HepG2 (cell line): ENCODE results near the gene CELSR3. TPM values are rescaled to one million over a fixed set of nuclear protein-coding genes. Genes with fewer than 3 reads are reported as not detected.

Source experiments
- ATF4 ChIP-seq, 2 experiments: fragments of 450-650 bp in 1 of 2; sonication (generic) in 1 of 2; formaldehyde crosslinking; IDR thresholded peaks; 2 replicates each; pipeline versions ENCODE4 v1.5.0 to v1.8.0; 2020 to 2022; ENCODE audit warnings: mild to moderate bottlenecking in 1 of 2, missing genetic modification reagents in 1 of 2
- ELF1 ChIP-seq: sonication (generic); formaldehyde crosslinking; IDR thresholded peaks from 2 replicates; pipeline ENCODE4 v1.4.0; 2020; ENCODE audit warnings: missing genetic modification reagents
- FOSL1 ChIP-seq: sonication (generic); formaldehyde crosslinking; IDR thresholded peaks from 2 replicates; pipeline ENCODE4 v1.9.0; 2021; ENCODE audit warnings: missing genetic modification reagents, borderline replicate concordance
- FOXC1 ChIP-seq: sonication (generic); formaldehyde crosslinking; IDR thresholded peaks from 2 replicates; pipeline ENCODE4 v1.8.0; 2022; ENCODE audit warnings: mild to moderate bottlenecking, missing genetic modification reagents, borderline replicate concordance
- GABPA ChIP-seq, 2 experiments: IDR thresholded peaks; 2 replicates each; pipeline ENCODE4 v1.6.1; 2011 to 2016; ENCODE audit warnings: low read depth in 2 of 2, low read length in 1 of 2, missing biosample characterization in 1 of 2, missing genetic modification characterization in 1 of 2
- IRF2 ChIP-seq: IDR thresholded peaks from 2 replicates; pipeline ENCODE4 v1.6.1; 2018; ENCODE audit warnings: missing genetic modification reagents, missing compliant biosample characterization
- MAZ ChIP-seq, 2 experiments: sonication (generic) in 1 of 2; formaldehyde crosslinking in 1 of 2; IDR thresholded peaks; 2 replicates each; pipeline versions ENCODE4 v1.5.0 to v1.6.1; 2012 to 2020; ENCODE audit warnings: low read depth in 2 of 2, mild to moderate bottlenecking in 2 of 2, borderline replicate concordance in 1 of 2, improper control_type of control experiment in 1 of 2, low read length in 1 of 2, missing genetic modification reagents in 1 of 2, moderate library complexity in 1 of 2
- NFIC ChIP-seq: IDR thresholded peaks from 2 replicates; pipeline ENCODE4 v1.6.1; 2012; ENCODE audit warnings: mild to moderate bottlenecking, low read length, inconsistent platforms
- NFYC ChIP-seq: IDR thresholded peaks from 2 replicates; pipeline ENCODE4 v1.6.1; 2016; ENCODE audit warnings: missing genetic modification reagents, missing compliant biosample characterization
- RORA ChIP-seq: sonication (generic); formaldehyde crosslinking; IDR thresholded peaks from 2 replicates; pipeline ENCODE4 v1.5.0; 2020; ENCODE audit warnings: mild to moderate bottlenecking, missing genetic modification reagents, moderate library complexity
- SYNCRIP ChIP-seq: fragments of 200-400 bp; formaldehyde crosslinking; IDR thresholded peaks from 2 replicates; pipeline ENCODE4 v1.6.1; 2018; ENCODE audit warnings: mild to moderate bottlenecking, low read depth, low read length; ENCODE audit not compliant: insufficient read depth
- U2AF2 ChIP-seq: fragments of 200-400 bp; formaldehyde crosslinking; IDR thresholded peaks from 2 replicates; pipeline ENCODE4 v1.6.1; 2017; ENCODE audit warnings: low read depth, mild to moderate bottlenecking, low read length
- ZBTB26 ChIP-seq: IDR thresholded peaks from 2 replicates; pipeline ENCODE4 v1.6.1; 2016; ENCODE audit warnings: missing compliant biosample characterization, missing genetic modification reagents, borderline replicate concordance
- ZC3H13 ChIP-seq: sonication (generic); formaldehyde crosslinking; IDR thresholded peaks from 2 replicates; pipeline ENCODE4 v1.8.1; 2023; ENCODE audit warnings: mild to moderate bottlenecking, missing genetic modification reagents, moderate library complexity
- ZFX ChIP-seq: sonication (generic); formaldehyde crosslinking; IDR thresholded peaks from 2 replicates; pipeline ENCODE4 v1.4.0; 2020; ENCODE audit warnings: mild to moderate bottlenecking, low read depth, missing genetic modification reagents, moderate library complexity
- ZNF230 ChIP-seq: sonication (generic); formaldehyde crosslinking; IDR thresholded peaks from 2 replicates; pipeline ENCODE4 v1.4.0; 2020; ENCODE audit warnings: mild to moderate bottlenecking, missing genetic modification reagents
- ZNF263 ChIP-seq: sonication (generic); formaldehyde crosslinking; IDR thresholded peaks from 2 replicates; pipeline ENCODE4 v1.4.0; 2020; ENCODE audit warnings: missing genetic modification reagents
- ZNF446 ChIP-seq: sonication (generic); formaldehyde crosslinking; IDR thresholded peaks from 2 replicates; pipeline ENCODE4 v1.5.0; 2020; ENCODE audit warnings: mild to moderate bottlenecking, missing genetic modification reagents
- ZNF512B ChIP-seq: sonication (generic); formaldehyde crosslinking; IDR thresholded peaks from 2 replicates; pipeline ENCODE4 v1.5.1; 2020; ENCODE audit warnings: missing genetic modification reagents, mild to moderate bottlenecking, borderline replicate concordance
- ZNF546 ChIP-seq: sonication (generic); formaldehyde crosslinking; conservative IDR thresholded peaks from 2 replicates; pipeline ENCODE4 v1.8.1; 2023; ENCODE audit warnings: mild to moderate bottlenecking, missing genetic modification reagents
- ZNF672 ChIP-seq: sonication (generic); formaldehyde crosslinking; IDR thresholded peaks from 2 replicates; pipeline ENCODE4 v1.8.1; 2022; ENCODE audit warnings: missing genetic modification reagents
- ZNF792 ChIP-seq: IDR thresholded peaks from 2 replicates; pipeline ENCODE4 v1.6.1; 2016
- ZSCAN12 ChIP-seq: sonication (generic); formaldehyde crosslinking; IDR thresholded peaks from 2 replicates; pipeline ENCODE4 v1.9.0; 2021; ENCODE audit warnings: mild to moderate bottlenecking, missing genetic modification reagents
- polyA plus RNA-seq, 8 experiments: library from polyadenylated mRNA; depleted of rRNA in 3 of 8; stranded (reverse) in 7 of 8; unstranded in 1 of 8; fragments of >200 nt; fragmentation: Illumina TruSeq in 4 of 8; extraction: Trizol in 4 of 8; gene quantifications; 2 replicates each; pipeline versions ENCODE4 v1.2.1 to v1.2.3, GENCODE V29; 2011 to 2016; ENCODE audit warnings: low read depth in 4 of 8, missing spikeins in 1 of 8, mixed read lengths in 1 of 8; ENCODE audit not compliant: insufficient read depth in 1 of 8
- total RNA-seq, 5 experiments: library from RNA; depleted of rRNA; stranded (reverse); fragments of >200 nt; fragmentation: Illumina TruSeq; extraction: Trizol; gene quantifications; 2 replicates each; pipeline ENCODE4 v1.2.3, GENCODE V29; 2016; ENCODE audit warnings: low read depth in 1 of 5
- TF ChIP-seq, protein P1 (sequence below): sonication (generic); formaldehyde crosslinking; IDR thresholded peaks from 2 replicates; pipeline ENCODE4 v1.4.0; 2020; ENCODE audit warnings: missing genetic modification reagents

The CELSR3 gene
- total and polyA plus RNA-seq, 2 of the 13 experiments (the other 11 are each of a cell fraction or from before 2014, with no cell fraction given) = 5.4 to 6.7 TPM

GRCh38 chr3:48661501-48662144 is 1.1 kb downstream of the CELSR3 start (continued):
- no peak for TF ChIP-seq SYNCRIP
- TF ChIP-seq ZBTB26 = peak; percentile 99
- TF ChIP-seq ZC3H13 = peak; percentile 100
- peak; percentile 71; the same call in 1 of the 2 replicates for TF ChIP-seq ZNF512B (CRISPR knock-in tag)
- TF ChIP-seq FOSL1 (CRISPR knock-in tag) = peak; percentile 97
- TF ChIP-seq ZFX = peak; percentile 59; the same call in 1 of the 2 replicates
- peak; percentile 100 for TF ChIP-seq ZSCAN12 (CRISPR knock-in tag)
- TF ChIP-seq U2AF2 = 0 out of 2 replicates have a peak, but pooled peaks have one; percentile 38
- TF ChIP-seq, protein P1, sequence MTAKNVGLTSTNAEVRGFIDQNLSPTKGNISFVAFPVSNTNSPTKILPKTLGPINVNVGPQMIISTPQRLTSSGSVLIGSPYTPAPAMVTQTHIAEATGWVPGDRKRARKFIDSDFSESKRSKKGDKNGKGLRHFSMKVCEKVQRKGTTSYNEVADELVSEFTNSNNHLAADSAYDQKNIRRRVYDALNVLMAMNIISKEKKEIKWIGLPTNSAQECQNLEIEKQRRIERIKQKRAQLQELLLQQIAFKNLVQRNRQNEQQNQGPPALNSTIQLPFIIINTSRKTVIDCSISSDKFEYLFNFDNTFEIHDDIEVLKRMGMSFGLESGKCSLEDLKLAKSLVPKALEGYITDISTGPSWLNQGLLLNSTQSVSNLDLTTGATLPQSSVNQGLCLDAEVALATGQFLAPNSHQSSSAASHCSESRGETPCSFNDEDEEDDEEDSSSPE (CRISPR knock-in tag) = peak; percentile 93
- no peak for TF ChIP-seq NFIC
- TF ChIP-seq GABPA (IDR thresholded peaks at IDR 0.05; ENCODE audit: low read depth, low read length) = no peak
- peak; percentile 78 for TF ChIP-seq GABPA (CRISPR knock-in tag; IDR thresholded peaks at IDR 0.05; ENCODE audit: low read depth)
- peak; percentile 88 for TF ChIP-seq ELF1 (CRISPR knock-in tag)
- TF ChIP-seq ZNF546 (CRISPR knock-in tag) = peak; percentile 100
- peak; percentile 100 for TF ChIP-seq FOXC1 (CRISPR knock-in tag)
- TF ChIP-seq NFYC (CRISPR knock-in tag) = peak; percentile 76
- TF ChIP-seq RORA (CRISPR knock-in tag) = peak; percentile 98; the same call in 1 of the 2 replicates
- TF ChIP-seq MAZ (IDR thresholded peaks at IDR 0.05; ENCODE audit: borderline replicate concordance, low read depth, low read length) = 0 out of 2 replicates have a peak, but pooled peaks have one; percentile 23
- peak; percentile 100 for TF ChIP-seq MAZ (CRISPR knock-in tag; IDR thresholded peaks at IDR 0.05; ENCODE audit: low read depth)
- peak; percentile 98 for TF ChIP-seq ZNF672 (CRISPR knock-in tag)
- TF ChIP-seq ATF4 (CRISPR knock-in tag; IDR thresholded peaks at IDR 0.05) = peak in 1 of 2 experiments; percentile 94; a peak in 2 of 4 replicates
- TF ChIP-seq IRF2 (CRISPR knock-in tag) = peak; percentile 100
- TF ChIP-seq ZNF792 (CRISPR knock-in tag) = peak; percentile 100
- TF ChIP-seq ZNF263 (CRISPR knock-in tag) = peak; percentile 97
- peak; percentile 100 for TF ChIP-seq ZNF230 (CRISPR knock-in tag)
- peak; percentile 100 for TF ChIP-seq ZNF446
